Measurements from ENCODE around the gene ZNF524.

- TF ChIP-seq POLR2AphosphoS5 (IDR thresholded peaks at IDR 0.05) (no peak), POLR2A (IDR thresholded peaks at IDR 0.05) (no peak), CTCF (IDR thresholded peaks at IDR 0.05) (no peak)
These were observed 49.4 kb downstream of the ZNF524 start for GRCh38 chr19:55649268-55650125.
